PC-3 (cell line): Measurements from ENCODE around the gene EXOC4. TPM values are rescaled to one million over a fixed set of nuclear protein-coding genes. Genes with fewer than 3 reads are reported as not detected.

Source experiments
- ATAC-seq: fragments of 200-7000 bp; cut with Tn5 transposase; 2 replicates; pipeline ENCODE4 v1.9.1; 2020; ENCODE audit warnings: mild to moderate bottlenecking, moderate library complexity
- BruUV-seq: library from RNA; stranded (reverse); fragments of 400-500 nt; replicated peaks from 2 replicates; lab custom pipeline; 2021; lab: Mats Ljungman, UMichigan
- CTCF ChIA-PET: fragments of 300-600 bp; sonication (Branson Sonifier 250); formaldehyde crosslinking; loops from one replicate; lab custom pipeline; 2022; ENCODE audit warnings: antibody characterized with exemption; lab: Charles Lee
- POLR2A ChIA-PET: fragments of 300-600 bp; sonication (Branson Sonifier 250); formaldehyde crosslinking; loops from one replicate; lab custom pipeline; 2022; ENCODE audit warnings: antibody characterized with exemption; ENCODE audit not compliant: unreplicated experiment; lab: Charles Lee
- DNase-seq: peaks from one replicate; pipeline ENCODE4 v3.0.0-alpha.2; 2015
- H2AFZ ChIP-seq: fragments of 300-600 bp; sonication (generic); 2 replicates; pipeline ENCODE4 v1.6.0; 2016; ENCODE audit warnings: antibody characterized with exemption, low read length
- H3F3A ChIP-seq: fragments of 300-600 bp; sonication (generic); one replicate; pipeline ENCODE4 v1.6.0; 2017; ENCODE audit warnings: antibody characterized with exemption, low read length, control low read depth, mild to moderate bottlenecking; ENCODE audit not compliant: unreplicated experiment
- H3K27ac ChIP-seq: fragments of 300-600 bp; sonication (generic); 2 replicates; pipeline ENCODE4 v1.5.1; 2016; ENCODE audit warnings: mild to moderate bottlenecking, low read length
- H3K27me3 ChIP-seq: fragments of 300-600 bp; sonication (generic); 2 replicates; pipeline ENCODE4 v1.6.1; 2016; ENCODE audit warnings: low read length, mixed read lengths
- H3K36me3 ChIP-seq: fragments of 300-600 bp; sonication (generic); 2 replicates; pipeline ENCODE4 v1.6.1; 2016; ENCODE audit warnings: low read depth, mixed run types, low read length, mixed read lengths
- H3K4me1 ChIP-seq: fragments of 300-600 bp; sonication (generic); 2 replicates; pipeline ENCODE4 v1.5.1; 2016; ENCODE audit warnings: low read length; ENCODE audit not compliant: insufficient read depth
- H3K4me2 ChIP-seq: fragments of 300-600 bp; sonication (generic); 2 replicates; pipeline ENCODE4 v1.6.0; 2016; ENCODE audit warnings: low read length
- H3K4me3 ChIP-seq: fragments of 300-600 bp; sonication (generic); 2 replicates; pipeline ENCODE4 v1.5.1; 2016; ENCODE audit warnings: mild to moderate bottlenecking, low read length, mixed read lengths
- H3K79me2 ChIP-seq: fragments of 300-600 bp; sonication (generic); 2 replicates; pipeline ENCODE4 v1.6.1; 2017; ENCODE audit warnings: low read length, mixed read lengths
- H3K9ac ChIP-seq: fragments of 300-600 bp; sonication (generic); 2 replicates; pipeline ENCODE4 v1.6.0; 2016; ENCODE audit warnings: mild to moderate bottlenecking, low read length
- H3K9me2 ChIP-seq: fragments of 300-600 bp; sonication (generic); replicated peaks from 2 replicates; pipeline ENCODE4 v1.6.1; 2016; ENCODE audit warnings: mixed run types, low read length, mixed read lengths
- H3K9me3 ChIP-seq: fragments of 300-600 bp; sonication (generic); 2 replicates; pipeline ENCODE4 v1.6.1; 2016; ENCODE audit warnings: low read length, mixed read lengths
- H4K20me1 ChIP-seq: fragments of 300-600 bp; sonication (generic); 2 replicates; pipeline ENCODE4 v1.6.1; 2016; ENCODE audit warnings: low read length, mixed read lengths
- EZH2 ChIP-seq: fragments of 300-600 bp; sonication (generic); IDR thresholded peaks from one replicate; pipeline ENCODE4 v1.6.1; 2017; ENCODE audit warnings: antibody characterized with exemption, mild to moderate bottlenecking, low read length; ENCODE audit not compliant: unreplicated experiment
- EZH2phosphoT487 ChIP-seq: fragments of 300-600 bp; sonication (generic); IDR thresholded peaks from 2 replicates; pipeline ENCODE4 v1.6.1; 2018; ENCODE audit warnings: mild to moderate bottlenecking, antibody characterized with exemption, low read length, borderline replicate concordance
- intact Hi-C: fragments of 100-400 bp; cut with micrococcal nuclease; formaldehyde crosslinking; loops from 2 replicates; pipeline ENCODE4 v1.9.0; 2023
- total RNA-seq: library from RNA; depleted of rRNA; stranded (reverse); fragments of >200 nt; gene quantifications from 2 replicates; pipeline ENCODE4 v1.2.3, GENCODE V29; 2014
- TF ChIP-seq, protein P1 (sequence below): fragments of 300-600 bp; sonication (generic); conservative IDR thresholded peaks from 2 replicates; pipeline ENCODE4 v1.5.1; 2017; ENCODE audit warnings: antibody characterized with exemption, low read depth, mild to moderate bottlenecking, low read length

The EXOC4 gene
- total RNA-seq, 1 experiment from 2014 or later: 43.5 TPM

- no peak overlapping the region for H2AFZ ChIP-seq
- no peaks in the 10 kb centered on the region for H3K9me3 ChIP-seq
- BruUV-seq: no TSS peak
- no peak overlapping the region for H3K4me2 ChIP-seq
- no peaks in the 10 kb centered on the region for H3K36me3 ChIP-seq
- H3K4me3 ChIP-seq: no peak overlapping the region
- H3K79me2 ChIP-seq: no peaks in the 10 kb centered on the region
- no peak overlapping the region for H3K9ac ChIP-seq
- no peak for TF ChIP-seq EZH2phosphoT487
- no peaks in the 10 kb centered on the region for H3K4me1 ChIP-seq
- no peak for ATAC-seq
- DNase-seq: no peak
- H3F3A ChIP-seq: no peaks in the 10 kb centered on the region
- H4K20me1 ChIP-seq: no peaks in the 10 kb centered on the region
- POLR2A ChIA-PET: no interaction called here
- no peaks in the 10 kb centered on the region for H3K27me3 ChIP-seq
- CTCF ChIA-PET: no interaction called here
- no peaks in the 10 kb centered on the region for H3K9me2 ChIP-seq
- intact Hi-C loops: no loop called here
- no peak overlapping the region for H3K27ac ChIP-seq
Observed at GRCh38 chr7:134048166-134048565, 795.3 kb downstream of the EXOC4 start.

DNA sequence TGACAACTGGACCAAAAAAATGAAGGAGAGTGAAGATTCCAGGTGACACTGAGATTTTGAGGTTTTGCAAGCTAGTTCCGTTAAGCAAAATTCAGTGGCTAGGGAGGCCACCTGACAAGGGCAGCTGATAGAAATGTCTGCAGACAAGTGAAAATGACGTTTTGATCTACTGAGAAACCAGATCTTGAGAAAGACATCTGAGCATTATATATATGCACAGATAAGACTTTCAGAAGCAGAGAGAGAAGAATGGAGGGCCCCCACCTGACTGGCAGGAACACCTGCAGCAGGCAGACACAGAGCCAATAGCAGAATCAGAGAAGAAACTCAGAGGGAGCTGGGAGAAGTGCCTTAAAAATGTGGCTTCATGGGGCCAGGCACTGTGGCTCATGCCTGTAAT is 798.1 kb downstream of the EXOC4 start:
- intact Hi-C loops: no loop called here
- no peak for TF ChIP-seq EZH2
- no peak for TF ChIP-seq EZH2phosphoT487
- TF ChIP-seq, protein P1, sequence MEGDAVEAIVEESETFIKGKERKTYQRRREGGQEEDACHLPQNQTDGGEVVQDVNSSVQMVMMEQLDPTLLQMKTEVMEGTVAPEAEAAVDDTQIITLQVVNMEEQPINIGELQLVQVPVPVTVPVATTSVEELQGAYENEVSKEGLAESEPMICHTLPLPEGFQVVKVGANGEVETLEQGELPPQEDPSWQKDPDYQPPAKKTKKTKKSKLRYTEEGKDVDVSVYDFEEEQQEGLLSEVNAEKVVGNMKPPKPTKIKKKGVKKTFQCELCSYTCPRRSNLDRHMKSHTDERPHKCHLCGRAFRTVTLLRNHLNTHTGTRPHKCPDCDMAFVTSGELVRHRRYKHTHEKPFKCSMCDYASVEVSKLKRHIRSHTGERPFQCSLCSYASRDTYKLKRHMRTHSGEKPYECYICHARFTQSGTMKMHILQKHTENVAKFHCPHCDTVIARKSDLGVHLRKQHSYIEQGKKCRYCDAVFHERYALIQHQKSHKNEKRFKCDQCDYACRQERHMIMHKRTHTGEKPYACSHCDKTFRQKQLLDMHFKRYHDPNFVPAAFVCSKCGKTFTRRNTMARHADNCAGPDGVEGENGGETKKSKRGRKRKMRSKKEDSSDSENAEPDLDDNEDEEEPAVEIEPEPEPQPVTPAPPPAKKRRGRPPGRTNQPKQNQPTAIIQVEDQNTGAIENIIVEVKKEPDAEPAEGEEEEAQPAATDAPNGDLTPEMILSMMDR: no peak
- no peak for ATAC-seq
- H3K4me3 ChIP-seq: no peak overlapping the region
- H3K27me3 ChIP-seq: no peaks in the 10 kb centered on the region
- no peaks in the 10 kb centered on the region for H3K36me3 ChIP-seq
- H3K4me1 ChIP-seq: no peaks in the 10 kb centered on the region
- H3K9me2 ChIP-seq: no peaks in the 10 kb centered on the region
- no peaks in the 10 kb centered on the region for H3K79me2 ChIP-seq
- ChIA-PET POLR2A (no interaction called here), CTCF (no interaction called here)
- H3K9ac ChIP-seq: no peak overlapping the region
- H3K4me2 ChIP-seq: no peak overlapping the region
- DNase-seq: no peak
- H3K9me3 ChIP-seq: no peaks in the 10 kb centered on the region
- BruUV-seq: no TSS peak
- no peak overlapping the region for H3K27ac ChIP-seq
- no peaks in the 10 kb centered on the region for H4K20me1 ChIP-seq
- no peaks in the 10 kb centered on the region for H3F3A ChIP-seq
- H2AFZ ChIP-seq: no peak overlapping the region

- CTCF ChIA-PET: no interaction called here
Observed at GRCh38 chr7:134056816-134057215, 803.9 kb downstream of the EXOC4 start.

More at GRCh38 chr7:134056816-134057215, 803.9 kb downstream of the EXOC4 start:
- H3K9ac ChIP-seq: no peak overlapping the region
- H3K79me2 ChIP-seq: no peaks in the 10 kb centered on the region
- BruUV-seq: no TSS peak
- no peaks in the 10 kb centered on the region for H3K9me2 ChIP-seq
- DNase-seq (no peak), ATAC-seq (no peak)
- POLR2A ChIA-PET: interaction anchor here (0.6 kb wide), 1 partner anchor 710 kb away, joined by 4 read pairs; no protein-coding TSS in a partner anchor
- no peak overlapping the region for H2AFZ ChIP-seq
- no peaks in the 10 kb centered on the region for H4K20me1 ChIP-seq
- no peaks in the 10 kb centered on the region for H3K4me1 ChIP-seq
- intact Hi-C loops: no loop called here
- H3F3A ChIP-seq: no peaks in the 10 kb centered on the region
- H3K27ac ChIP-seq: no peak overlapping the region
- TF ChIP-seq, protein P1: no peak
- TF ChIP-seq EZH2 (no peak), EZH2phosphoT487 (no peak)
- H3K36me3 ChIP-seq: no peaks in the 10 kb centered on the region
- no peaks in the 10 kb centered on the region for H3K9me3 ChIP-seq
- H3K27me3 ChIP-seq: no peaks in the 10 kb centered on the region
- no peak overlapping the region for H3K4me3 ChIP-seq
- H3K4me2 ChIP-seq: no peak overlapping the region
